Epidermal melanocyte (primary cell): ENCODE data around the gene B3GAT1.

Source experiments
- DNase-seq: peaks from one replicate; pipeline ENCODE4 v3.0.0; 2011; ENCODE audit warnings: low spot score; ENCODE audit not compliant: insufficient read length

B3GAT1 gene

DNA sequence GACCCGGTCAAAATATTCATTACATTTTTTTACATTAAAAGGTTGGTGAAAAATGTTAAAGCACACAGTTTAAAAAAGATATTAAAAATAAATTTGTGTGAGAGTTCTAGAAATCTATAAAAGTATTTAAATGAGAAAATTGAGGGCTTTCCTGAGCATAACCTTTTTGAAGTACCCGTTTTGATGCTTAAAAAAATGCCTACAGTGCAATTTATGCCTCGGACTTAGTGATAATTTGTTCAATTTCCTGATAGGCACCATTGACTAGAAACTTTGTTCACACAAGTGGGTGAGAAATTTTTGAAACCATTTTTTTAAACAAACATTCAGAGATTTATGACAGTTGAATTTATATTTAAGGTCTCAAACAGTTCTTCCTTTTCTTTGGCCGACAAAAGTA is 29.7 kb upstream of the B3GAT1 start:
- DNase-seq: no peak

DNA sequence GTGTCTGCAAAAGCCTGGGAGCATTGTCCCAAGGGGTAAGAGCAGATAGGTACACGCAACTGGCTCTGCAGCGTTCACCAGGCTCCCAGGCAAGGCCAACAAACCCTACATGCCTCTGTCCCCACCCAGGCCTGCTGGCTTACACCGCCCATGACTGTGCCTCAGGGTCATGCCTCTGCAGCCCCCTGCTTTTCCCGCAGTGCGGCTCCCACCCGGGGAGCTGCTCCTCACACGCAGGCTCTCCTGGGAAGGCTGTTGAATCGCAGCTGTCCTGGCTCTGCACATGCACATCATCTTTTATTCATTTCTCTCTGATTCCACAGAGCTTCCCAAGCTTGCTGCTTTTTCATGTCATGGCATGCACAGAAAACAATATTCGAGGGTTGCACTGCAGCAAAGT is 29.2 kb upstream of the B3GAT1 start:
- DNase-seq: no peak

- no peak for DNase-seq
Observed at GRCh38 chr11:134440851-134441250, 28.8 kb upstream of the B3GAT1 start.

GRCh38 chr11:134438542-134439537 is 26.8 kb upstream of the B3GAT1 start:
- no peak for DNase-seq

- no peak for DNase-seq
Observed at GRCh38 chr11:134437821-134438220, 25.8 kb upstream of the B3GAT1 start.

DNA sequence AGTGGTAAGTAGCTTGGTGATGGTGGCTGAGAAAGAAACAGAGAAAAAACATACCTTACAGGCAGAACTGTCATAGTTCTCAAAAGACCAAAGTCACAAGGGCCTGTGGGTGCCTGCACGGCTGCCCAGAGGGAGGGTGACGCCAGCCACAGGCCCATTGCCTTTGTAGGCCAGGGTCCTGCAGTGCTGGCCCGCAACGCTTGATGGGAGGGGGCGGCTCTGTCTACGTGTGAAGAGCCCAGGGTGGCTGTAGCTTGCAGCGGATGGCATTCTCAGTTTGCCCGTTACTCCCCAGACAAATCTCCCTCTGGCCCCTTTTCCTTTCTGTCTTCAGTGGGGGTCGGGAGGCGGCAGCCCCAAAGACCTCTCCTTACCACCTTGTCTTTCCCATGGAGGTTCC is 24.7 kb upstream of the B3GAT1 start:
- DNase-seq: no peak

DNA sequence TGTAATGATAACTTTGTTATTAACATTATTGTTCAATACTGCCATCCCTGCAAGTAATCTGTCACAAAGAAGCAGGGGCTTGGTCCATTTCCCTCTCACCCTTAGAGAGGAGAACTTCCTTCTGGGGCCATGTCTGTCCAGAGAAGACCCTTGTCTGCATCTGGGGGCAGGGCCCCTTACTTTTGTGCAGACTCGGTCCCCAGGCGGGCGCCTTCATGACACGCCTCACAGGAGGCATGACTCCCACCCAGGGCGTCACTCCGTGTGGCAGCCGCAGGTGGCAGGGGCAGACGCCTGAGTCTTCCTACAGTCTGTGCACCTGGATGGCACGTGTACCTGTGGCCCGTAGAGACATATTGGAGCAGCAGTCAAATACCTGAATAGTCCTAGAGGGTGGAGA is 21.8 kb upstream of the B3GAT1 start:
- no peak for DNase-seq

DNA sequence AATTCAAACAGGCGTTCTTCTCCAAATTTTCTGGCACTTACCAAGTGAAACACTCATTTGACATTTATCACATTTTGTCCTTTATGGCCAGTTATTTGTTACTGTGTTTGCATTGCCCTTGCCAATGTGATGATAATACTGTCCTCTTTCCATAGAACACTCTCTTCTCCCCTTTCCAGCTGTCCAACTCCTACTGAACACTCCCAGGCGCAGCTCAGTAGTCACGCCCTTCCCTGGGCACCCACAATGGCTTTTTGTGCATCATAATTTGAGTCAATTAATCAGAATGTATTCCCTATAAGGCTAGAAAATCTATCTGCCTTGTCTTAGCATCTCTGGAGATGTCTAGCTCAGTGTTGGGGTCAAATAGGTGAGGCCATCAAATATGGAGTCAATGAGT is 21.2 kb upstream of the B3GAT1 start:
- DNase-seq: no peak

DNA sequence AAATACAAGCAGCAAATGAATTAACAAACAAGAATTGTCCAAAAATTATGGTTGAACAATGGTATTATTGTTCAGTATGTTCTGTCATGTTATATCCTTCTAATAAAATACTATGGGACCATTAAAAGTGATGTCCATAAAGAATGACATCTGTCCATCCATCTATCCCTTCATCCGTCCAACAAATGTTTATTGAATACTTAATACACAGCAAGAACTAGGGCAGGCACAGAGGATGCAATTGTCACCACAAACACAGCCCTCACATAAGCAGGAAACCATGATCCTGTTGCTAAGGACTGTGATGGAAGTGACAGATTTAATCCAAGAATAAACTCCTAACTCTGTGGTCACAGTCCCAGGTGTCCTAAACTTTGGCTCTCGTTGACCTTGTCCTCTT is 20.7 kb upstream of the B3GAT1 start:
- DNase-seq: no peak

DNA sequence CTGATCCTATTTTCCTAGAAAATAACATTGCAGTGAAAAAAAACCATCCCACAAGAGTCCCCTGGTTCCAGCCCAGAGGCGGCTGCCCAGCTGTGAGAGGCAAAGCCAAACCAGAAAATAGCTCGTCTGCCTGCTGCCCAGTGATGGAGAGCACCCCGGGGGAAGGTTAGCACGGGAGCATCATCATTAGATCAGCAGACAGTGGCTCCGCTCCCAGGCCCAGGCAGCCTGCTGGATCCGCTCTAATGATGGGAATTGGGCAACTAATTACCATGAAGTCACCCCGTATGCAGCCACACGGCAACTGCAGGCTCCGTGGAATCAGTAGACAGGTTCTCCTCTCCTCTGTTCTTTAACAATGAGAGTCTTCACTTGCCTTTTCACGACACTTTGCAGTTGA is 17.1 kb upstream of the B3GAT1 start:
- DNase-seq: no peak

DNA sequence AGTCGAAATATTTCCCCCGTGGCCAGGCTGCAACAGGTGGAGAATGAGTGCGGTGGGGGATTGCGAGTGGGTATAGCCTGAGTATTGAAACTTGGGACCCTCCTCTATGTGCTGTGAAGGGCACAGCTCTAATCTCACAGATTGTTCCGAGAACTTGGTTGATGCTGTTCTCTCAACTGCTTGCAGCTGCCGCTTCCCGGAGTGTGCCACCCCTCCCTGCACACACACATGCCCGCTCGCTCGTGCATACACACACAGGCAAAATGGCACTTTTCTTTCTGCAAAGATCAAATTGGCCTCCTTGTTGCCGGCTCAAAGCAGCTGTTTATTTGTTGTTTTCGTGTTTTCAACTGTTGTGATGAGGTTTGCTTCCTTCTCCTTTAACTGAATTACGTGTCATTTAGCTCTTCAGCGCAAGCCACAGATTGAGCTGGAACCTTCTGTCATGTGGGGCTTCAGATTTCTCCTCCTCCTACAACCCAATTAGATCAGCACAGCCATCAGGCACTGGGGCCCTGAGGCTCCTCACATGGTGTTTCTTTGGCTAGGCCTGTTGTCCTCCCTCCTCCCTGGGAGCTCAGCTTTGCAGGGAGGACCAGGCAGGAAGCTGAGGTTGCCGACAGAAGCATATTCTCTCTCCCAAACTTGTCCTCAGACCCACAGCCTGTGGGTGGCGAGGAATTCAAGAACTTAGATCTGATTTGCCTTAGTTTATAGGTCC is 13.9 kb upstream of the B3GAT1 start:
- no peak for DNase-seq

- DNase-seq: no peak
Observed at GRCh38 chr11:134425413-134425812, 13.4 kb upstream of the B3GAT1 start.

DNA sequence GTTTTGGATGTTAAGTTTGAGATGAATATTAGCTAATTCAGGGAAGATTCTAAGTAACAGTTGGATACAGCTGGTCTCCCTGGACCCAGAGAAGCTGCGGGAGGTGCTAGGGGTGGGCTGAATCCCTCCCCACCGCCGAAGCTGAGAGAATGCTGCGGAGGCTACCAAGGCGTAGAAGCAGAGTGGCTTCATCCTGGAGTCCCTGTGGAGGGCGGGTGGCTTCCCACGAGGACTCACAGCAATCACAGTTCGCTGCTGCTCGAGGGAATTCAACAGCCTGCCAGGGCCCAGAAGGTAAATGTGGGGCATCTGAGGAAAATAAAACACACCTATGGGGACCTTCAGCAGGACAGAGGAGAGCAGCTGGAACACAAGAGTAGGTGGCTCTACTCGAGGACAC is 11.1 kb upstream of the B3GAT1 start:
- no peak for DNase-seq

GRCh38 chr11:134417871-134418840 is 6.1 kb upstream of the B3GAT1 start:
- no peak for DNase-seq

DNA sequence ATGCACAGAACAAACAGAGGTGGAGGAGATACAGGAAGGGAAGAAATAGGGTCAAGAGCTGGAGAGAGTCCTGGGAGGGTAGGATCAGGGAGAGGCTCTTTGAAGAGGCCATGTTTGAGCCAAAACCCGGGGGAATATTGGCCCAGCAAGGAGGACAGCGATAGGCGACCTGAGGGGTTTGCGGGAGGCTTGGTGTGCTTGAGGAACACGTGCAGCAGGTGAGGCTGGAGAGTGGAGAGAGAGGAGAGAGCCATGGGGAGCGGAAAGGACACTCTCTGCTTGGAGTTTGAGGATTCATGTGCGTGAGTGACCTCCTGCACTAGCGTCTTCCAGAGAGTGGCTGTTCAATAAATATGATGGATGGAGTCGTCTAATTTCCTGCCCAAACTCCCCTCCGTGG is 4.7 kb upstream of the B3GAT1 start:
- no peak for DNase-seq

- no peak for DNase-seq
Observed at GRCh38 chr11:134414766-134415765, 3.0 kb upstream of the B3GAT1 start.

DNA sequence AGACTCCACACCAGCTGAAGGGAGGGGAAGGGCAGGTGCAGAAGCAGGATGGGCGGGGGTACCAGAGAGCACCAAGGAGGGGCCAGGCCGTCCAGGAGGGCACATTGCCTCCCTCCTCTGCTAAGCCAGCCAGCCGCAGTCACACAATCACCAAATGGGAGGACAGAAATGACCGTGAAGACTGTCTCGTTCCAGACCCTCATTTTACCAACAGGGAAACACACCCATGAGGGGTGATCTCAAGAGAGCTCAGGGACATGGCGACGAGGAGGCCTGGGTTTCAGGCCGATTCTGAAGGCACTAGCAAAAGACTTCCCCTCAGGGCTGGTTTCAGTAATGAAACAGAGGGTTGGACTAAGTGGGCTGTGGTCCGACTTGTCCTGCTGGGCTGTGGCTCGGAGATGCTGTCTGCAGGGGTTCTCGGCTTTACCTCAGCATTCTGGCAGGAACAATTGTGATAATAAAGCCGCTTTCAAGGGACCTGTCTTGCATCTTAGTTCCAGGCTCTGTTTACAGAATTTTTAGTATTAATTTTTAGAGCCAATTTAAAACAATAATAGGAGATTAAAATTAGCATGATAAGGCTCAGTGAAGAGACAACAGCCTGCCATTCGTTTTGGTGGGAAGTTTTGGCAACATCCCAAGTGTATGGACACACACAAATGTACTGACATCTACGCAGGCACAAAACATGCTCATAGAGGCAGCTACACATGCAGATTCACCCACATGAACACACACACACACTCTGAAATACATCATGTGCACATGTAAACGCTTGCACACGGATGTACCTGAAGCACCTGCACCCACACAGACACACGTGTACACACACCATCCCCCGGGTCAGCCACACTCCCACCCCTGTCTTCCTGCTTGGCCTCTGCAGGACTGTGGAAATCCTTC is 2.0 kb upstream of the B3GAT1 start:
- no peak for DNase-seq

- no peak for DNase-seq
Observed at GRCh38 chr11:134413043-134413825, 1.2 kb upstream of the B3GAT1 start.
